Duodenal mucosa (tissue), 2 donors: ENCODE data around the gene CDC42BPB.
"Not testable (repeated sequence)": the region's sequence is repeated elsewhere in the genome, so short reads cannot be mapped to it uniquely, and the experiment has no call there.

ENCODE experiments used
- H3K27ac ChIP-seq: one replicate; pipeline ENCODE4 v1.7.0; 2013; ENCODE audit warnings: low read depth, low read length
- H3K27me3 ChIP-seq, 2 donors: one replicate each; pipeline ENCODE4 v1.7.0; 2013; ENCODE audit warnings: low read length in 2 of 2, control low read depth in 1 of 2; ENCODE audit not compliant: insufficient read depth in 2 of 2, control insufficient read depth in 1 of 2
- H3K36me3 ChIP-seq, 2 donors: one replicate each; pipeline ENCODE4 v1.7.0; 2013; ENCODE audit warnings: low read length in 2 of 2, control low read depth in 1 of 2; ENCODE audit not compliant: insufficient read depth in 2 of 2, control insufficient read depth in 1 of 2
- H3K4me1 ChIP-seq, 2 donors: one replicate each; pipeline ENCODE4 v1.7.0; 2013; ENCODE audit warnings: low read length in 2 of 2, control low read depth in 1 of 2; ENCODE audit not compliant: insufficient read depth in 2 of 2, control insufficient read depth in 1 of 2
- H3K4me3 ChIP-seq, 2 donors: one replicate each; pipeline ENCODE4 v1.7.0; 2013; ENCODE audit warnings: low read length in 2 of 2, low read depth in 1 of 2
- H3K9ac ChIP-seq, 2 donors: one replicate each; pipeline ENCODE4 v1.7.0; 2013; ENCODE audit warnings: low read length in 2 of 2, low read depth in 1 of 2
- H3K9me3 ChIP-seq, 2 donors: one replicate each; pipeline ENCODE4 v1.7.0; 2013; ENCODE audit warnings: low read length in 2 of 2, control low read depth in 1 of 2; ENCODE audit not compliant: control insufficient read depth in 1 of 2

The CDC42BPB gene

GRCh38 chr14:102929241-102930137 lies 127.9 kb downstream of the CDC42BPB start:
- H3K27me3 ChIP-seq = no peaks in the 10 kb centered on the region

GRCh38 chr14:102928412-102929240 lies 128.7 kb downstream of the CDC42BPB start:
- H3K4me1 ChIP-seq = peaks cover 6 to 31% of the 10 kb centered on the region in 2 donors
- peak overlapping the region; percentile 93 to 97 for H3K9ac ChIP-seq
- no peaks in the 10 kb centered on the region for H3K9me3 ChIP-seq
- peak overlapping the region; percentile 64 to 82 for H3K4me3 ChIP-seq
- peaks cover 0 to 3% of the 10 kb centered on the region in 2 donors for H3K27me3 ChIP-seq
- H3K36me3 ChIP-seq = peaks cover 0 to 22% of the 10 kb centered on the region in 2 donors
- peak overlapping the region; percentile 97 for H3K27ac ChIP-seq

More at GRCh38 chr14:102929241-102930137, 127.9 kb downstream of the CDC42BPB start:
- Histone ChIP-seq H3K27ac (peak overlapping the region; percentile 56), H3K9me3 (no peaks in the 10 kb centered on the region), H3K36me3 (peaks cover 0 to 24% of the 10 kb centered on the region in 2 donors), H3K4me1 (peaks cover 6 to 22% of the 10 kb centered on the region in 2 donors), H3K9ac (peak overlapping the region; percentile 76 to 97), H3K4me3 (peak overlapping the region; percentile 64 to 82)

- H3K27me3 ChIP-seq = peaks cover 0 to 8% of the 10 kb centered on the region in 2 donors
- peak overlapping the region; percentile 97 for H3K27ac ChIP-seq
- H3K9me3 ChIP-seq = no peaks in the 10 kb centered on the region
- H3K36me3 ChIP-seq = peaks cover 0 to 15% of the 10 kb centered on the region in 2 donors
- H3K4me1 ChIP-seq = peaks cover 6 to 38% of the 10 kb centered on the region in 2 donors
- H3K4me3 ChIP-seq = peak overlapping the region; percentile 64 to 82
- peak overlapping the region; percentile 93 to 97 for H3K9ac ChIP-seq
Measured at GRCh38 chr14:102927878-102928411, 129.4 kb downstream of the CDC42BPB start.

- Histone ChIP-seq H3K4me3 (peak overlapping the region; percentile 64 to 82), H3K9ac (peak overlapping the region; percentile 93 to 97), H3K27me3 (peaks cover 0 to 8% of the 10 kb centered on the region in 2 donors), H3K27ac (peak overlapping the region; percentile 97), H3K36me3 (peaks cover 0 to 12% of the 10 kb centered on the region in 2 donors), H3K4me1 (peaks cover 6 to 39% of the 10 kb centered on the region in 2 donors), H3K9me3 (no peaks in the 10 kb centered on the region)
Measured at GRCh38 chr14:102927346-102927877, 129.9 kb downstream of the CDC42BPB start.

DNA sequence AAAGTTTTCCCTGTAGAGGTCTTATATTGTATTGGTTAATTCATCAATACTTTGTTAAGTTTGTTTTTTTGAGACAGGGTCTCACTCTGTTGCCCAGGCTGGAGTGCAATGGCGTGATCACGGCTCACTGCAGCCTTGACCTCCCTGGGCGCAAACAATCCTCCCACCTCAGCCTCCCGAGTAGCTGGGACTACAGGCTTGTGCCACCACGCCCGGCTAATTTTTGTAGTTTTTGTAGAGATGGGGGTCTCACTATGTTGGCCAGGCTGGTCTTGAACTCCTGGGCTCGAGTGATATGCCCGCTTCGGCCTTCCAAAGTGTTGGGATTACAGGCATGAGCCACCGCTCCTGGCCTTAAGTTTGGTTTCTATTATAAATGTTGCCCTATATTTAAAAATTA lies 130.5 kb downstream of the CDC42BPB start:
- not testable (repeated sequence) for H3K27ac ChIP-seq, H3K9ac ChIP-seq, H3K4me3 ChIP-seq, H3K36me3 ChIP-seq, H3K9me3 ChIP-seq
- Histone ChIP-seq H3K27me3 (peaks cover 0 to 12% of the 10 kb centered on the region in 2 donors), H3K4me1 (peaks cover 9 to 43% of the 10 kb centered on the region in 2 donors)

GRCh38 chr14:102926104-102926503 lies 131.2 kb downstream of the CDC42BPB start:
- Histone ChIP-seq H3K9me3 (no peaks in the 10 kb centered on the region), H3K36me3 (no peaks in the 10 kb centered on the region), H3K4me3 (no peak overlapping the region), H3K27ac (no peak overlapping the region), H3K27me3 (peaks cover 0 to 12% of the 10 kb centered on the region in 2 donors), H3K9ac (no peak overlapping the region), H3K4me1 (peaks cover 5 to 43% of the 10 kb centered on the region in 2 donors)

DNA sequence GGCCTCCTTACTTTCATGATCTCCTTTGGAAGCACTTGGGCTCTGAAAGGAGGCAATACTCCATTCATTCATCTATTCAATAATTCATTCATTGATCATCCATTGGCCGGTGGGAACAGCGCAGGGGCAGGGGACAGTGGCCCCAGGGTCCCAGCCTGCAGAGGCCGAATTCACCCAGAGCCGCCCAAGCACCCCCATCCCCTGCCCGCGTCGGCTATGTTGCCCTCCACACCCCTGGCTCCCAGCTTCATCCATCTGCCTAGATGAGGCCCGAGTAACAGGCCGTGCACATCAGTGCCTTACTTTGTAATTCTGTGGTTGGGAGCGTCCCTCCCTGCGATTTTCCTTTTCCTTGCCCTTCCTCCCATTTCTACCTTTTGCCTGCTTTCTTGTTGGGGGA lies 131.7 kb downstream of the CDC42BPB start:
- no peaks in the 10 kb centered on the region for H3K36me3 ChIP-seq
- peaks cover 3 to 43% of the 10 kb centered on the region in 2 donors for H3K4me1 ChIP-seq
- no peak overlapping the region for H3K27ac ChIP-seq
- H3K9ac ChIP-seq = no peak overlapping the region
- no peaks in the 10 kb centered on the region for H3K9me3 ChIP-seq
- no peak overlapping the region for H3K4me3 ChIP-seq
- peaks cover 0 to 12% of the 10 kb centered on the region in 2 donors for H3K27me3 ChIP-seq

DNA sequence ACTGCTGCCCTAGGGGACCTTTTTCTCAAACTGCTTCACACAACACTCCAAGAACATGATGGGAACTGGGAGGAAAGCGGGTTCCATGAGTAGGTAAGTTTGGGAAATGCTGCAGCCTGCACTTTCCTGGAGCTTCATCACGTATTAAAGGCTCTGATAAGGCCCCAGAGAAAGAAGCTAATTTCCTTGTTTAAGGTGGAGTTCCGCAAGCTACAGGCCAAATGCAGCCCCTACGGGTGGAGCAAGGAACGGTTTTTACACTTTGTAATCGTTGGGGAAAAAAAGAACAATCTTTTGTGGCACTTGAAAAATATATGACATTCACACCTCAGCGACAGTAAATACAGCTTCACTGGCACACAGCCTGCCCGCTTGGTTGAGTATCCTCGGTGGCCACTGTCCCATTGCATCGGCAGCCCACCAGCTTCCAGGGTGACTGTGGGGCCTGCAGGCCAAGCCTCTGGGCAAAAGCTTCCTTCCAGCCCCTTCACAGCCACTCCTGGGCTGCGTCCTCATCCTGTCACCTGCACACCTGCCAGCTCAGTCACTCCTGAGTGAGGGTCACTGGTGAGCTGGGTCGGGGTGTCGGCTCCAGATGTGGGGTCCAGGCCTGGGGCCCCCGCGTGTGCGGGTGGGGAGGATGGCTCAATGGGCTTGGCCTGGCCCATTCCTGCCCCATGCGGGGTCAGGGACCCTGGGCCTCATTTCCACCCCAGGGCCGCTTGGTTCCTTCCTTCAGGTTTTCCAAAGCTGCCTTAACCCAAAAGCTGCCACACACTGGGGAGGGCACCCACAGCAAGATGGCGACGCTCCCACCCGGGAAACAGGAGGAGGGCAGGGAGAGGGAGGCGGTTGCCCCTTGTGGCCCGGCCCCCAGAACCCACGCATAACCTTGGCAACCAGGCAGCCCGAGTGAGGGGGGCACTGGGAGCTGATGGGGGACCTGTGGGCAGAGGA lies 132.4 kb downstream of the CDC42BPB start:
- H3K9ac ChIP-seq = peak overlapping the region; percentile 84 to 86
- no peaks in the 10 kb centered on the region for H3K36me3 ChIP-seq
- H3K9me3 ChIP-seq = no peaks in the 10 kb centered on the region
- peaks cover 0 to 12% of the 10 kb centered on the region in 2 donors for H3K27me3 ChIP-seq
- H3K27ac ChIP-seq = no peak overlapping the region
- H3K4me1 ChIP-seq = peaks cover 3 to 43% of the 10 kb centered on the region in 2 donors
- H3K4me3 ChIP-seq = peak overlapping the region; percentile 79 to 84
